ENCODE measurements around the gene MED13L. TPM values are rescaled to one million over a fixed set of nuclear protein-coding genes. Genes with fewer than 3 reads are reported as not detected.

Gene MED13L
- total RNA-seq, 2 experiments from 2014 or later = 25.7 to 40.1 TPM

DNA sequence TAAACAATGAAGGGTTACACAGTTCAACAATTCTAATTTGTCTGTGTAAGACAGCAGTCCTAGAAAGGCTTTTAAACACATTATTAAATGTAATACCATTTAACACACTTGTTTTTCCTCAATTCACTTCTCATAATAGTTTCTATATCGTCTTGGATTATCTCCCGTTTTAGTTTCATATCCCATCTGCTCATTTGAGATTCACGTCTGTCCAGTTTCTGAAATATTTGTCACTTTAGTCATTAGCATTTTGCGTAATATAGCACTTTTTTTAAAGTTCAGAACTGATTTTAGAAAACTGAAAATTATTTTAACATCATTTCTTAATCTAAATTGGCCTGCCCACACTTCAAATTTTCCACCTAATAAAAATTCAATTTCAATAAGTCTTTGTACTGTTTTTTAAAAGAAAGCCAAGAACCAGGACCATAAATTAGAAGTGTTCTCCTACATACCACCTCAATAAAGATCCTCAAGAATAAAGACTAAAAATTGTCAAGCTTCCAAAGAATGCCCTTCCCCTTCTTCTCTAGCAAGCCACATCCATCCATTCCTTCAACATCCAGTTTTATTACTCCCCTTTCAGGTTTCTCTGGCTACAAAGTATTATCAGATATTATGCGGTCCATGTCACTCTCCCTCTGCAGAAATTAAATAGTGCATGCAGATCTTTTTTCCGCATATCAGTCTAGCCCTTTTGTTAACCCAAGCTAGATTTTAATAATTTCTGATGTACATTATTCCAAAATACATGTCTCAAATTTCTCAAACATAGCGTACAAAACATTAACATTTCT lies 11.9 kb downstream of the MED13L start:
- ChIA-PET POLR2A (interaction anchor here (0.7 to 1.8 kb wide), 2 partner anchors 8 to 305 kb away, joined by 3 to 4 read pairs; no protein-coding TSS in a partner anchor), CTCF (ENCODE audit: unreplicated experiment) (no interaction called here)
- H3K4me1 ChIP-seq (ENCODE audit: insufficient read depth, low read length, poor library complexity, severe bottlenecking) = no peaks in the 10 kb centered on the region
- DNase-seq (ENCODE audit: low spot score) = no peak
- peaks cover 73% of the 10 kb centered on the region; the same call in 1 of the 2 replicates for H3K79me2 ChIP-seq (ENCODE audit: insufficient read depth, low read depth, low read length)
- no peak overlapping the region for H3K4me3 ChIP-seq (ENCODE audit: low read depth, low read length, poor library complexity, severe bottlenecking)
- no peak overlapping the region for H3K27ac ChIP-seq (ENCODE audit: low read depth, low read length, poor library complexity, severe bottlenecking)
- no peaks in the 10 kb centered on the region for H3K9me3 ChIP-seq (ENCODE audit: low read length)
- BruUV-seq (replicated peaks) = no TSS peak
- no peak overlapping the region for H3K4me2 ChIP-seq (ENCODE audit: low read length)
- H2AFZ ChIP-seq (ENCODE audit: low read length) = no peak overlapping the region
- peaks cover 65% of the 10 kb centered on the region for H4K20me1 ChIP-seq (ENCODE audit: insufficient read depth, low read length)
- intact Hi-C loops (cut with micrococcal nuclease; ENCODE audit: unreplicated experiment) = no loop called here
- no peaks in the 10 kb centered on the region for H3K9me2 ChIP-seq (ENCODE audit: insufficient read depth, low read length)
- TF ChIP-seq CTCF (conservative IDR thresholded peaks at IDR 0.05; ENCODE audit: low read length) (no peak), EZH2phosphoT487 (IDR thresholded peaks at IDR 0.05; ENCODE audit: borderline replicate concordance, low read depth, low read length) (no peak)
- no peaks in the 10 kb centered on the region for H3K36me3 ChIP-seq (ENCODE audit: insufficient read depth, low read length)

DNA sequence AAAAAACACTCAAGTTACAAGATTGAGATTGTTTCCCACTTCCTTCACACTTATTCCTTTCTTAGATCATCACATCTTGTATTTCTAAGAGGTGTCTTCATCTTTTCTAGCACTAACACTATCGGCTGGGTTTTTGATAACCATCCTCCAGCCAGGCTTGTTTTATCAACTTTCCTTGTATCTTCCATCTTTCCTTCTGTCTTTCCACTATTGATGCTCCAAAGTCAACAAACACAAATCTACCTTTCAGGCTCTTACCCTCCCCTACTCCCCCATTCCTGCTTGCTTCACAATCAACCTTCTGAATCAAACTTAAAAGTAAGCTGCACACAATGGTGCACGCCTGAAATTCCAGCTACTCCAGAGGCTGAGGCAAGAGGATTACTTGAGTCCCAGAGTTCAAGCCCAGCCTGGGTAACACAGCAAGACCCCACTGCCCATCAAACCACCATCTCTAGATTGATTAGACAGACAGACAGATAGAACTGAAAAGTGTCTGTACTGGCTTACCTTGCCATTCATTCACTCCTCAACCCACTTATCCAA lies 12.9 kb downstream of the MED13L start:
- TF ChIP-seq EZH2phosphoT487 (IDR thresholded peaks at IDR 0.05; ENCODE audit: borderline replicate concordance, low read depth, low read length) (no peak), CTCF (conservative IDR thresholded peaks at IDR 0.05; ENCODE audit: low read length) (no peak)
- intact Hi-C loops (cut with micrococcal nuclease; ENCODE audit: unreplicated experiment) = no loop called here
- H4K20me1 ChIP-seq (ENCODE audit: insufficient read depth, low read length) = peaks cover 69% of the 10 kb centered on the region
- BruUV-seq (replicated peaks) = no TSS peak
- POLR2A ChIA-PET = interaction anchor here (0.5 to 1.8 kb wide), 4 partner anchors 9 to 980 kb away, joined by 3 to 6 read pairs (median 4); no protein-coding TSS in a partner anchor
- H3K27ac ChIP-seq (ENCODE audit: low read depth, low read length, poor library complexity, severe bottlenecking) = no peak overlapping the region
- H3K4me1 ChIP-seq (ENCODE audit: insufficient read depth, low read length, poor library complexity, severe bottlenecking) = no peaks in the 10 kb centered on the region
- H2AFZ ChIP-seq (ENCODE audit: low read length) = no peak overlapping the region
- H3K4me3 ChIP-seq (ENCODE audit: low read depth, low read length, poor library complexity, severe bottlenecking) = no peak overlapping the region
- no peaks in the 10 kb centered on the region for H3K36me3 ChIP-seq (ENCODE audit: insufficient read depth, low read length)
- CTCF ChIA-PET (ENCODE audit: unreplicated experiment) = no interaction called here
- H3K9me2 ChIP-seq (ENCODE audit: insufficient read depth, low read length) = no peaks in the 10 kb centered on the region
- H3K79me2 ChIP-seq (ENCODE audit: insufficient read depth, low read depth, low read length) = peaks cover 67% of the 10 kb centered on the region; the same call in 1 of the 2 replicates
- no peaks in the 10 kb centered on the region for H3K9me3 ChIP-seq (ENCODE audit: low read length)
- no peak for DNase-seq (ENCODE audit: low spot score)
- no peak overlapping the region for H3K4me2 ChIP-seq (ENCODE audit: low read length)

DNA sequence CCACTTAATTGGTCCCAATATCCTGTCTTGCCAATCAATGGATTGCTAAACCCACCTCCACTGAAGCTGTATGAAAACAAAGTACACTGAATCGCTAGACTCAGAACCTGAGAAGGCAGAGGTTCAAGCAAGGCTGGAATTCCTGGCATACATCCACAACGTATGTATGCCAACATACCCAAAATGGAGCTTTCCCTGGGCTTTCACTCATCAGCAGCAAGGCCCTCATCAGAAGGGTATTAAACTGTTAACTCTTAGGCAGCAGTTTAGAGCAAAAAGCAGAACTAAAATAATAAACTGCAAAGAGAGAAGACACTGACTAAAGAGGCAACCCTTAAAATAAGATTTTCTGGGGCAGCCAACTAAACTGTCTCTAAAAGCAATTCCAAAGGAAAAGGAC lies 13.6 kb downstream of the MED13L start:
- Histone ChIP-seq H3K36me3 (ENCODE audit: insufficient read depth, low read length) (no peaks in the 10 kb centered on the region), H3K4me1 (ENCODE audit: insufficient read depth, low read length, poor library complexity, severe bottlenecking) (no peaks in the 10 kb centered on the region), H3K4me3 (ENCODE audit: low read depth, low read length, poor library complexity, severe bottlenecking) (no peak overlapping the region), H3K27ac (ENCODE audit: low read depth, low read length, poor library complexity, severe bottlenecking) (no peak overlapping the region), H3K4me2 (ENCODE audit: low read length) (no peak overlapping the region), H3K79me2 (ENCODE audit: insufficient read depth, low read depth, low read length) (peaks cover 69% of the 10 kb centered on the region; the same call in 1 of the 2 replicates), H3K9me2 (ENCODE audit: insufficient read depth, low read length) (no peaks in the 10 kb centered on the region), H2AFZ (ENCODE audit: low read length) (no peak overlapping the region), H3K9me3 (ENCODE audit: low read length) (no peaks in the 10 kb centered on the region), H4K20me1 (ENCODE audit: insufficient read depth, low read length) (peaks cover 69% of the 10 kb centered on the region)
- POLR2A ChIA-PET = interaction anchor here (0.5 kb wide), 1 partner anchor 980 kb away, joined by 3 read pairs; no protein-coding TSS in a partner anchor
- CTCF ChIA-PET (ENCODE audit: unreplicated experiment) = no interaction called here
- no TSS peak for BruUV-seq (replicated peaks)
- TF ChIP-seq CTCF (conservative IDR thresholded peaks at IDR 0.05; ENCODE audit: low read length) (no peak), EZH2phosphoT487 (IDR thresholded peaks at IDR 0.05; ENCODE audit: borderline replicate concordance, low read depth, low read length) (no peak)
- no peak for DNase-seq (ENCODE audit: low spot score)
- intact Hi-C loops (cut with micrococcal nuclease; ENCODE audit: unreplicated experiment) = no loop called here

Data from OCI-LY7 (cell line).